Measurements from ENCODE around the gene EEFSEC. TPM values are rescaled to one million over a fixed set of nuclear protein-coding genes. Genes with fewer than 3 reads are reported as not detected.
A peak's percentile ranks its signal among the peaks of the same experiment; 100 is the strongest.

The EEFSEC gene
- total and polyA plus RNA-seq, 2 of the 4 experiments (the other 2 are of a cell fraction) = 4.5 to 9.3 TPM

DNA sequence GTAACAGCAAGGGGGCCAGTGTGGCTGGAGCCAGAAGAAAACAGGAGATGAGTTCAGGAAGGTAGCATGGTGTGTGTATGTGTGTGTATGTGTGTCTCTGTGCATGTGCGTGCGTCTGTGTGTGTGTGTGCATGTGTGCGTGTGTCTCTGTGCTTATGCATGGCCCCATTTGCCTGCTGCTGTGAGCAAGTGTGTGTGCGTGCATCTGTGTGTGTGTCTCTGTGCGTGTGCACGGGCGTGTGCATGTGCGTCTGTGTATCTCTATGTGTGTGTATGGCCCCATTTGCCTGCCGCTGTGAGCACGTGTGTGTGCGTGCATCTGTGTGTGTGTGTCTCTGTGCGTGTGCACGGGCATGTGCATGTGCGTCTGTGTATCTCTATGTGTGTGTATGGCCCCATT lies 7.1 kb upstream of the EEFSEC start:
- no peak for ATAC-seq (ENCODE audit: low read depth)
- in situ Hi-C loops (cut with MboI; ENCODE audit: low sequenced_read_pairs) = no loop called here

More for the DNA sequence above, 7.1 kb upstream of the EEFSEC start:
- no peak overlapping the region for H2BK15ac ChIP-seq (ENCODE audit: low read depth, low read length)
- H3K9me3 ChIP-seq (ENCODE audit: control insufficient read depth, insufficient read depth, low read length) = no peaks in the 10 kb centered on the region
- no peak overlapping the region for H3K56ac ChIP-seq (ENCODE audit: extremely low read depth, insufficient read depth, low read length)
- H3K18ac ChIP-seq (ENCODE audit: low read depth, low read length) = no peak overlapping the region
- no peaks in the 10 kb centered on the region; the same call in 1 of the 2 replicates for H3K4me1 ChIP-seq (ENCODE audit: control insufficient read depth, insufficient read depth, low read length)
- H3K9ac ChIP-seq (ENCODE audit: low read depth, low read length) = no peak overlapping the region
- no peak overlapping the region for H4K5ac ChIP-seq (ENCODE audit: low read depth, low read length)
- H3K23ac ChIP-seq (ENCODE audit: low read depth, low read length) = no peak overlapping the region
- H4K20me1 ChIP-seq (ENCODE audit: insufficient read depth, low read length) = no peaks in the 10 kb centered on the region
- peaks cover 7% of the 10 kb centered on the region for H3K27me3 ChIP-seq (ENCODE audit: control insufficient read depth, insufficient read depth, low read length)
- H2BK20ac ChIP-seq (ENCODE audit: low read depth, low read length) = no peak overlapping the region
- H2BK5ac ChIP-seq (ENCODE audit: low read depth, low read length, poor library complexity, severe bottlenecking) = no peak overlapping the region
- no peak overlapping the region for H3K4me2 ChIP-seq (ENCODE audit: low read depth, low read length)
- H2AFZ ChIP-seq (replicated peaks; ENCODE audit: low read length, poor library complexity) = no peak overlapping the region
- no peaks in the 10 kb centered on the region for H3K79me1 ChIP-seq (ENCODE audit: low read depth in 1 of 2, low read length in 2 of 2)
- peaks cover 8% of the 10 kb centered on the region; the same call in 1 of the 2 replicates for H3K9me1 ChIP-seq (ENCODE audit: insufficient read depth, low read length)
- ChIA-PET POLR2A (ENCODE audit: unreplicated experiment) (no interaction called here), CTCF (no interaction called here)
- H2AK5ac ChIP-seq (ENCODE audit: low read depth, low read length) = peak overlapping the region; percentile 10; the same call in 1 of the 2 replicates
- WGBS, 2 experiments (ENCODE audit: extremely low coverage in 2 of 2, insufficient read length in 1 of 2) = 96% methylated on average over 12 of the region's 14 CpGs; no CpG with 5 or more reads in 1 of the 2 experiments
- no TSS peak for BruUV-seq (replicated peaks)
- dilution Hi-C loops (cut with HindIII; ENCODE audit: low sequenced_read_pairs, unreplicated experiment) = no loop called here
- H3K14ac ChIP-seq (replicated peaks; ENCODE audit: low read depth, low read length) = no peak overlapping the region
- TF ChIP-seq, protein P1, sequence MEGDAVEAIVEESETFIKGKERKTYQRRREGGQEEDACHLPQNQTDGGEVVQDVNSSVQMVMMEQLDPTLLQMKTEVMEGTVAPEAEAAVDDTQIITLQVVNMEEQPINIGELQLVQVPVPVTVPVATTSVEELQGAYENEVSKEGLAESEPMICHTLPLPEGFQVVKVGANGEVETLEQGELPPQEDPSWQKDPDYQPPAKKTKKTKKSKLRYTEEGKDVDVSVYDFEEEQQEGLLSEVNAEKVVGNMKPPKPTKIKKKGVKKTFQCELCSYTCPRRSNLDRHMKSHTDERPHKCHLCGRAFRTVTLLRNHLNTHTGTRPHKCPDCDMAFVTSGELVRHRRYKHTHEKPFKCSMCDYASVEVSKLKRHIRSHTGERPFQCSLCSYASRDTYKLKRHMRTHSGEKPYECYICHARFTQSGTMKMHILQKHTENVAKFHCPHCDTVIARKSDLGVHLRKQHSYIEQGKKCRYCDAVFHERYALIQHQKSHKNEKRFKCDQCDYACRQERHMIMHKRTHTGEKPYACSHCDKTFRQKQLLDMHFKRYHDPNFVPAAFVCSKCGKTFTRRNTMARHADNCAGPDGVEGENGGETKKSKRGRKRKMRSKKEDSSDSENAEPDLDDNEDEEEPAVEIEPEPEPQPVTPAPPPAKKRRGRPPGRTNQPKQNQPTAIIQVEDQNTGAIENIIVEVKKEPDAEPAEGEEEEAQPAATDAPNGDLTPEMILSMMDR (conservative IDR thresholded peaks at IDR 0.05; ENCODE audit: low read depth, low read length) = no peak
- TF ChIP-seq CEBPB (IDR thresholded peaks at IDR 0.05; ENCODE audit: low read depth, low read length) (no peak), FOS (IDR thresholded peaks at IDR 0.05; ENCODE audit: low read depth, low read length) (no peak), RCOR1 (IDR thresholded peaks at IDR 0.05; ENCODE audit: insufficient replicate concordance, low read length) (no peak), MAZ (IDR thresholded peaks at IDR 0.05; ENCODE audit: borderline replicate concordance, low read depth, low read length) (no peak), CHD1 (IDR thresholded peaks at IDR 0.05; ENCODE audit: low read depth, low read length) (no peak)
- TF ChIP-seq, protein P2, sequence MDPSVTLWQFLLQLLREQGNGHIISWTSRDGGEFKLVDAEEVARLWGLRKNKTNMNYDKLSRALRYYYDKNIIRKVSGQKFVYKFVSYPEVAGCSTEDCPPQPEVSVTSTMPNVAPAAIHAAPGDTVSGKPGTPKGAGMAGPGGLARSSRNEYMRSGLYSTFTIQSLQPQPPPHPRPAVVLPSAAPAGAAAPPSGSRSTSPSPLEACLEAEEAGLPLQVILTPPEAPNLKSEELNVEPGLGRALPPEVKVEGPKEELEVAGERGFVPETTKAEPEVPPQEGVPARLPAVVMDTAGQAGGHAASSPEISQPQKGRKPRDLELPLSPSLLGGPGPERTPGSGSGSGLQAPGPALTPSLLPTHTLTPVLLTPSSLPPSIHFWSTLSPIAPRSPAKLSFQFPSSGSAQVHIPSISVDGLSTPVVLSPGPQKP (IDR thresholded peaks at IDR 0.05; ENCODE audit: borderline replicate concordance, low read depth, low read length) = no peak
- TF ChIP-seq, protein P3, sequence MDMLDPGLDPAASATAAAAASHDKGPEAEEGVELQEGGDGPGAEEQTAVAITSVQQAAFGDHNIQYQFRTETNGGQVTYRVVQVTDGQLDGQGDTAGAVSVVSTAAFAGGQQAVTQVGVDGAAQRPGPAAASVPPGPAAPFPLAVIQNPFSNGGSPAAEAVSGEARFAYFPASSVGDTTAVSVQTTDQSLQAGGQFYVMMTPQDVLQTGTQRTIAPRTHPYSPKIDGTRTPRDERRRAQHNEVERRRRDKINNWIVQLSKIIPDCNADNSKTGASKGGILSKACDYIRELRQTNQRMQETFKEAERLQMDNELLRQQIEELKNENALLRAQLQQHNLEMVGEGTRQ (IDR thresholded peaks at IDR 0.05; ENCODE audit: low read depth, low read length) = no peak
- DNase-seq = no peak
- H4K91ac ChIP-seq (ENCODE audit: insufficient read depth, low read depth, low read length) = no peak overlapping the region
- no peak overlapping the region for H2AK9ac ChIP-seq (replicated peaks; ENCODE audit: low read depth, low read length, poor library complexity)
- no peak overlapping the region for H2BK120ac ChIP-seq (ENCODE audit: low read depth, low read length)
- no peaks in the 10 kb centered on the region for H3K36me3 ChIP-seq (ENCODE audit: control insufficient read depth, insufficient read depth, low read length)
- H3K27ac ChIP-seq (ENCODE audit: insufficient read depth, low read length) = no peak overlapping the region
- no peak overlapping the region for H3K4ac ChIP-seq (ENCODE audit: low read depth, low read length)
- no peak overlapping the region for H4K8ac ChIP-seq (ENCODE audit: low read depth in 2 of 2, low read length in 2 of 2)
- intact Hi-C loops (cut with micrococcal nuclease) = no loop called here
- no peak overlapping the region for H3K4me3 ChIP-seq (ENCODE audit: insufficient read depth, low read depth, low read length)
